A673 (cell line): ENCODE results near the gene CDC123.

ENCODE experiments used
- EZH2 ChIP-seq: fragments of 200-600 bp; sonication (generic); IDR thresholded peaks from 2 replicates; pipeline ENCODE4 v1.6.1; 2017; ENCODE audit warnings: borderline replicate concordance, low read depth, mild to moderate bottlenecking, mixed read lengths, antibody characterized with exemption, low read length; ENCODE audit not compliant: poor library complexity, severe bottlenecking
- TF ChIP-seq, protein P1 (sequence below): fragments of 300-800, 200-600 bp; sonication (generic); conservative IDR thresholded peaks from 2 replicates; pipeline ENCODE4 v1.5.1; 2017; ENCODE audit warnings: low read depth, mild to moderate bottlenecking, antibody characterized with exemption, low read length, moderate library complexity, mixed read lengths

DNA sequence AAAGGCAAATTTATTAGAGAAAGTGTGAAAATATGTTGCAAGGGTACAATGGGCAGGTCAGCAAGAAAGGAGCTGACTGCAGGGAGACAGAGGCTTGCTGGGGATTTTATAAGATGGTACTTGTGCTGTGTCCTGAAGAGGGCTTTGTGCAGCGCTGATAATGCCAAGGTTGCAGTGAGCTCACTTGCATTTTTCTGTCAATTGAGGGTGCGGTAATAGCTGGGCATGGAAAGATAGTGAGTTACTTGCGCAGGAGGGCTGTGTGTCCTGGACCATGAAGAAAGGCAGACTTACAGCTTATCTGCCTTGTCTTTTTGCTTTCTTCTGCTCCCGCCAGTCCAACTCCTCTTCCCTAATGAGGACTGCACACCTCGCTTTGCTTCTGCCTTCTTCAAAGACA, 12.5 kb downstream of the CDC123 start:
- TF ChIP-seq, protein P1, sequence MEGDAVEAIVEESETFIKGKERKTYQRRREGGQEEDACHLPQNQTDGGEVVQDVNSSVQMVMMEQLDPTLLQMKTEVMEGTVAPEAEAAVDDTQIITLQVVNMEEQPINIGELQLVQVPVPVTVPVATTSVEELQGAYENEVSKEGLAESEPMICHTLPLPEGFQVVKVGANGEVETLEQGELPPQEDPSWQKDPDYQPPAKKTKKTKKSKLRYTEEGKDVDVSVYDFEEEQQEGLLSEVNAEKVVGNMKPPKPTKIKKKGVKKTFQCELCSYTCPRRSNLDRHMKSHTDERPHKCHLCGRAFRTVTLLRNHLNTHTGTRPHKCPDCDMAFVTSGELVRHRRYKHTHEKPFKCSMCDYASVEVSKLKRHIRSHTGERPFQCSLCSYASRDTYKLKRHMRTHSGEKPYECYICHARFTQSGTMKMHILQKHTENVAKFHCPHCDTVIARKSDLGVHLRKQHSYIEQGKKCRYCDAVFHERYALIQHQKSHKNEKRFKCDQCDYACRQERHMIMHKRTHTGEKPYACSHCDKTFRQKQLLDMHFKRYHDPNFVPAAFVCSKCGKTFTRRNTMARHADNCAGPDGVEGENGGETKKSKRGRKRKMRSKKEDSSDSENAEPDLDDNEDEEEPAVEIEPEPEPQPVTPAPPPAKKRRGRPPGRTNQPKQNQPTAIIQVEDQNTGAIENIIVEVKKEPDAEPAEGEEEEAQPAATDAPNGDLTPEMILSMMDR: no peak
- TF ChIP-seq EZH2: no peak
